Lung (tissue), 12 donors: ENCODE measurements around the gene SNX13. TPM values are rescaled to one million over a fixed set of nuclear protein-coding genes. Genes with fewer than 3 reads are reported as not detected.

ENCODE experiments used
- ATAC-seq: fragments of 200-7000 bp; cut with Tn5 transposase; one replicate; pipeline ENCODE4 v1.9.1; 2020; ENCODE audit warnings: moderate number of reproducible peaks; ENCODE audit not compliant: insufficient read depth, low FRiP score
- DNase-seq, 3 donors: peaks; one replicate each; pipeline ENCODE4 v3.0.0-alpha.2; 2013 to 2017
- H3K27ac ChIP-seq, 2 donors: one replicate each; pipeline ENCODE4 v1.5.1; 2013; ENCODE audit warnings: mild to moderate bottlenecking in 2 of 2, moderate library complexity in 2 of 2, control low read depth in 1 of 2, inconsistent platforms in 1 of 2, low read depth in 1 of 2, low read length in 1 of 2
- H3K27me3 ChIP-seq, 3 donors: one replicate each; pipeline ENCODE4 v1.5.1; 2013; ENCODE audit warnings: low read length in 2 of 3; ENCODE audit not compliant: control insufficient read depth in 3 of 3, insufficient read depth in 3 of 3
- H3K36me3 ChIP-seq, 4 donors: one replicate each; pipeline ENCODE4 v1.5.1; 2013; ENCODE audit warnings: low read length in 4 of 4, mild to moderate bottlenecking in 1 of 4, moderate library complexity in 1 of 4; ENCODE audit not compliant: control insufficient read depth in 4 of 4, insufficient read depth in 4 of 4
- H3K4me1 ChIP-seq, 5 donors: one replicate each; pipeline ENCODE4 v1.5.1; 2013; ENCODE audit warnings: low read length in 5 of 5, mild to moderate bottlenecking in 2 of 5, moderate library complexity in 1 of 5; ENCODE audit not compliant: control insufficient read depth in 5 of 5, insufficient read depth in 5 of 5
- H3K4me3 ChIP-seq: one replicate; pipeline ENCODE4 v1.5.1; 2013; ENCODE audit warnings: mild to moderate bottlenecking, control low read depth, moderate library complexity
- H3K9ac ChIP-seq, 2 donors: one replicate each; pipeline ENCODE4 v1.5.1; 2013; ENCODE audit warnings: low read length in 2 of 2, control low read depth in 1 of 2; ENCODE audit not compliant: insufficient read depth in 1 of 2
- H3K9me3 ChIP-seq, 4 donors: one replicate each; pipeline ENCODE4 v1.5.1; 2013; ENCODE audit warnings: low read length in 3 of 4, mild to moderate bottlenecking in 1 of 4, moderate library complexity in 1 of 4; ENCODE audit not compliant: control insufficient read depth in 4 of 4, insufficient read depth in 3 of 4
- WGBS, 2 donors: extraction: QIAGEN DNeasy Blood & Tissue Kit; methylation state at CpG; one replicate each; pipeline ENCODE4 v1.1.7; 2013; 5-methylcytosine and 5-hydroxymethylcytosine counted together
- polyA plus RNA-seq, 2 donors: library from polyadenylated mRNA; stranded (reverse); fragments of 200-250 nt; gene quantifications; one replicate each; pipeline ENCODE4 v1.2.1, GENCODE V29; 2013
- total RNA-seq, 2 donors: library from RNA; depleted of rRNA in 1 of 2; stranded (reverse); fragments of >200 nt in 1 of 2; gene quantifications; one replicate each; pipeline ENCODE4 v1.2.1, GENCODE V29; 2014 to 2021
- TF ChIP-seq, protein P1 (sequence below): IDR thresholded peaks from 2 replicates; pipeline ENCODE4 v1.5.1; 2012; ENCODE audit warnings: mild to moderate bottlenecking; ENCODE audit errors: control extremely low read depth, extremely low read depth
- donor health status: control.
- donor health status: control.
- donor health status: Bipolar disorder and iron deficiency.
- donor health status: healthy.
- donor health status: DM: yes; HTN: yes; CAD: no.

The SNX13 gene
- total and polyA plus RNA-seq, 4 donors: 8.9 to 104 (median 31.9) TPM

DNA sequence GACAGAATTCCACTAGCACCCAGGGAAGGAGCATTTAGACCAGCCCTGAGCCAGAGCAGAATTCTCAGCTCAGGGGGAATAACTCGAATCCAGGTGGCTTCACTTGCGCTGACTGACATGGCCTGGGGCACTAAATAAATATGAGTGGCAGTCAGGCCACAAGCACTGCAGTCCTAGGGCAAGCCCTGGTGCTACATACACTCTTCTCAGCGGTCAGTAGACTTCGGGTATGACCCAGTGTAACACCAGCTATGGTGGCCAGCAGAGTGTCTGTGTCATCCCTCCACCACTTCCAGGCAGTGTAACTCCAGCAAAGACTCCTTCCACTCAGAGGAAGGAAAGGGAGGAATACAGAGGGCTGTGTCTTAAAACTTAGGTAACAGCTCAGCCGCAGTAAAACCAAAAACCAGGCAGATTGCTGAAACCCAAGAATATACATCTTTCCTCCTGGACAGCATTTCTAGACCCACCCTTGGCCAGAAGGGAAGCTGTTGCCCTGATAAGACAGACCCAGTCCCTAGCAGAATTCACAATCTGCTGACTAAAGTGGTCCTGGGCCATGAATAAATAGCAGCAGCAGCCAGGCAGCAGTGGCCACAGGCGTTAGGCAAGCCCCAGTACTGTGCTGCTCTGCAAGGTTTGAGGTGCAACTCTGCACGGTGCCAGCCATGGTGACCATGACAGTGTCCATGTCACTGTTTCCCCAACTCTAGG, 77.0 kb downstream of the SNX13 start:
- no peak for ATAC-seq
- Histone ChIP-seq H3K27me3 (no peaks in the 10 kb centered on the region), H3K9me3 (peaks cover 2 to 7% (median 4%) of the 10 kb centered on the region in 4 donors), H3K4me1 (peaks cover 0 to 7% (median 0%) of the 10 kb centered on the region in 5 donors), H3K4me3 (no peak overlapping the region), H3K27ac (no peak overlapping the region), H3K36me3 (peaks cover 11 to 57% (median 21%) of the 10 kb centered on the region in 4 donors), H3K9ac (no peak overlapping the region)
- DNase-seq: no peak
- 73 to 91% methylated on average over 7 of the region's 7 CpGs for WGBS, 2 donors
- TF ChIP-seq, protein P1, sequence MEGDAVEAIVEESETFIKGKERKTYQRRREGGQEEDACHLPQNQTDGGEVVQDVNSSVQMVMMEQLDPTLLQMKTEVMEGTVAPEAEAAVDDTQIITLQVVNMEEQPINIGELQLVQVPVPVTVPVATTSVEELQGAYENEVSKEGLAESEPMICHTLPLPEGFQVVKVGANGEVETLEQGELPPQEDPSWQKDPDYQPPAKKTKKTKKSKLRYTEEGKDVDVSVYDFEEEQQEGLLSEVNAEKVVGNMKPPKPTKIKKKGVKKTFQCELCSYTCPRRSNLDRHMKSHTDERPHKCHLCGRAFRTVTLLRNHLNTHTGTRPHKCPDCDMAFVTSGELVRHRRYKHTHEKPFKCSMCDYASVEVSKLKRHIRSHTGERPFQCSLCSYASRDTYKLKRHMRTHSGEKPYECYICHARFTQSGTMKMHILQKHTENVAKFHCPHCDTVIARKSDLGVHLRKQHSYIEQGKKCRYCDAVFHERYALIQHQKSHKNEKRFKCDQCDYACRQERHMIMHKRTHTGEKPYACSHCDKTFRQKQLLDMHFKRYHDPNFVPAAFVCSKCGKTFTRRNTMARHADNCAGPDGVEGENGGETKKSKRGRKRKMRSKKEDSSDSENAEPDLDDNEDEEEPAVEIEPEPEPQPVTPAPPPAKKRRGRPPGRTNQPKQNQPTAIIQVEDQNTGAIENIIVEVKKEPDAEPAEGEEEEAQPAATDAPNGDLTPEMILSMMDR: no peak

DNA sequence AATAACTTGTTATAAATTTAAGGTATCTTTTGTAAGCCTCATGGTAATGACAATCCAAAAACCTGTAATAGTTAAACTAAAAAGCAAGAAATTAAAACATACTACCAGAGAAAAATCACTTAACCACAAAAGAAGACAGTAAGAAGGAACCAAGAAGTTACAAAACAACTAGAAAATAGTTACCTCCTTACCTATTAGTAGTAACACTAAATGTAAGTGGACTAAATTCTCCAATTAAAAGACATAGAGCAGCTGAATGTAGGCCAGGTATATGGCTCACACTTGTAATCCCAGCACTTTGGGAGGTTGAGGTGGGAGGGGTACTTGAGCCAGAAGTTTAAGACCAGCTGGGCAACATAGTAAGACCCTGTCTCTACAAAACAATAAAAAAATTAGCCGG, 84.0 kb downstream of the SNX13 start:
- no peak overlapping the region for H3K9ac ChIP-seq
- no peaks in the 10 kb centered on the region for H3K27me3 ChIP-seq
- no peak for DNase-seq
- ATAC-seq: no peak
- WGBS, 2 donors: 100% methylated on average over 1 of the region's 1 CpG
- H3K27ac ChIP-seq: no peak overlapping the region
- no peak overlapping the region for H3K4me3 ChIP-seq
- peaks cover 0 to 8% (median 2%) of the 10 kb centered on the region in 4 donors for H3K9me3 ChIP-seq
- TF ChIP-seq, protein P1: no peak
- peaks cover 0 to 19% (median 9%) of the 10 kb centered on the region in 4 donors for H3K36me3 ChIP-seq
- peaks cover 0 to 4% (median 0%) of the 10 kb centered on the region in 5 donors for H3K4me1 ChIP-seq

DNA sequence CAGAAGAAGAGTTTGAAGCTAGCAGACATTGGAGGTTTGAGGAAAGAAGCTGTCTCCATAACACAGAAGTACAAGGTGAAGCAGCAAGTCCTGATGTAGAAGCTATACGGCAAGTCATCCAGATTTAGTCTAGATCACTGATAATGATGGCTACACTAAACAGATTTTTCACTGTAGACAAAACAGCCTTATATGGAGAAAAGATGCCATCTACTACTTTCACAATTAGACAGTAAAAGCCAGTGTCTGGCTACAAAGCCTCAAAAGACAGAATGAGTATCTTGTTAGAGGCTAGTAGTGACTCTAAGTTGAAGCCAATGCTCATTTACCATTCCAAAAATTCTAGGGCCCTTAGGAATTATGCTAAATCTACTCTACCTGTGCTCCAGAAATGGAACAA, 85.1 kb downstream of the SNX13 start:
- ATAC-seq (no peak), DNase-seq (no peak)
- no peaks in the 10 kb centered on the region for H3K4me1 ChIP-seq
- no peak overlapping the region for H3K4me3 ChIP-seq
- TF ChIP-seq, protein P1: no peak
- H3K9me3 ChIP-seq: peaks cover 0 to 8% (median 1%) of the 10 kb centered on the region in 4 donors
- H3K36me3 ChIP-seq: peaks cover 0 to 12% (median 5%) of the 10 kb centered on the region in 4 donors
- no peak overlapping the region for H3K9ac ChIP-seq
- H3K27ac ChIP-seq: no peak overlapping the region
- 0 to 68% methylated on average over 1 of the region's 1 CpG for whole genome bisulfite sequencing, 2 donors
- no peaks in the 10 kb centered on the region for H3K27me3 ChIP-seq
